ENCODE data around the gene GPR68. TPM values are rescaled to one million over a fixed set of nuclear protein-coding genes. Genes with fewer than 3 reads are reported as not detected.
"Not testable (repeated sequence)": the region's sequence is repeated elsewhere in the genome, so short reads cannot be mapped to it uniquely, and the experiment has no call there.

Gene GPR68
- total and polyA plus RNA-seq, 8 donors, result 1.3 to 4.9 (median 3.3) TPM

GRCh38 chr14:91229005-91229382 is 15.5 kb downstream of the GPR68 start:
- Histone ChIP-seq H3K9me3 (no peaks in the 10 kb centered on the region), H3K4me1 (peaks cover 14 to 61% of the 10 kb centered on the region in 2 donors), H3K27me3 (no peaks in the 10 kb centered on the region), H3K36me3 (peaks cover 0 to 12% of the 10 kb centered on the region in 2 donors), H3K27ac (peak overlapping the region in 1 of 2 donors; percentile 53), H3K4me3 (no peak overlapping the region)
- ATAC-seq (no peak), DNase-seq (no peak)
- TF ChIP-seq, protein P1, sequence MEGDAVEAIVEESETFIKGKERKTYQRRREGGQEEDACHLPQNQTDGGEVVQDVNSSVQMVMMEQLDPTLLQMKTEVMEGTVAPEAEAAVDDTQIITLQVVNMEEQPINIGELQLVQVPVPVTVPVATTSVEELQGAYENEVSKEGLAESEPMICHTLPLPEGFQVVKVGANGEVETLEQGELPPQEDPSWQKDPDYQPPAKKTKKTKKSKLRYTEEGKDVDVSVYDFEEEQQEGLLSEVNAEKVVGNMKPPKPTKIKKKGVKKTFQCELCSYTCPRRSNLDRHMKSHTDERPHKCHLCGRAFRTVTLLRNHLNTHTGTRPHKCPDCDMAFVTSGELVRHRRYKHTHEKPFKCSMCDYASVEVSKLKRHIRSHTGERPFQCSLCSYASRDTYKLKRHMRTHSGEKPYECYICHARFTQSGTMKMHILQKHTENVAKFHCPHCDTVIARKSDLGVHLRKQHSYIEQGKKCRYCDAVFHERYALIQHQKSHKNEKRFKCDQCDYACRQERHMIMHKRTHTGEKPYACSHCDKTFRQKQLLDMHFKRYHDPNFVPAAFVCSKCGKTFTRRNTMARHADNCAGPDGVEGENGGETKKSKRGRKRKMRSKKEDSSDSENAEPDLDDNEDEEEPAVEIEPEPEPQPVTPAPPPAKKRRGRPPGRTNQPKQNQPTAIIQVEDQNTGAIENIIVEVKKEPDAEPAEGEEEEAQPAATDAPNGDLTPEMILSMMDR (IDR thresholded peaks at IDR 0.05), result no peak
- intact Hi-C loops (cut with DNase I), result no loop called here

DNA sequence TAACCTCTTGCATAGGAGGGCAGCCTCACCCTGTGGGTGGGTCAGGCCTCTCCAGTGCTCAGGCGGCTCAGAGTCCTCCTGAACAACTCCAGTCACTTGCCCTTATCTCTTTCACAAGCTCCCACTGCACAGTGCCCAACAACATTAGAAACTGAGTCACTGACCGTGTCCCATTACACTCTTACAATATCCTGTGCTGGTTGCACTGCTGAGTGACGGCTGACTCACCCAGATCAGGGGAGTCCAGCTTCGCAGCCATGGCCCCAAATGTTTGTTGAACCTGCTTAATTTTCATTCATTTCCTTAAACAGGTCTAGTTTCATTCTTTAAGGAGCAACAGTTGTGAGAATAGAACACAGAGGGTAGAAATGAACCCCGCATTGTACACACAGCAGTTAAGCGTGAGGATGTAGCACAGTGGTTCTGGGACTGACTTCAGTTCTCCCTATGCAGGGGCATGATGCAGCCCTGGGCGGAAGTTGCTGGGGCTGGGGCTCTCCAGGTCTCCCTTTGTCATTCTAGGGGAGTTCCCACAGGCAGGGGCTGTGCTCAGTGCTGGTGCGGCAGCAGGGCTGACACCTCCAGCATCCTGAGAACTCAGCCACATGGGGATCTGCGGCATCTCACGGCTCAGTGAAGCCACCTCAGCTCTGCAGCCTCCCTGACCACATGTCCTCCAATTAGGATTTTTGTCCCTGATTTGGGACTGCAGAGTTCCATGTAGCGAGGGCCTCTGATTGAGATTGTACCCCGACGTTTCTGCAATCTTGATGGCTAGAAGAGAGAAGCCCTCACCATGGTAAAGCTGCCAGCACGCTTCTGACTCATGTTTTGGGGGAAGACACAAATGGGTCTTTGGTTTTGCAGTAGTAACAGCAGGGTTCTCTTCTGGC is 16.1 kb downstream of the GPR68 start:
- ATAC-seq (peak; percentile 2), DNase-seq (no peak)
- H3K27me3 ChIP-seq, result no peaks in the 10 kb centered on the region
- TF ChIP-seq, protein P1 (IDR thresholded peaks at IDR 0.05), result no peak
- intact Hi-C loops (cut with DNase I), result no loop called here
- H3K36me3 ChIP-seq, result peaks cover 0 to 7% of the 10 kb centered on the region in 2 donors
- peak overlapping the region in 1 of 2 donors; percentile 53 for H3K27ac ChIP-seq
- H3K4me1 ChIP-seq, result peaks cover 14 to 61% of the 10 kb centered on the region in 2 donors
- no peaks in the 10 kb centered on the region for H3K9me3 ChIP-seq
- no peak overlapping the region for H3K4me3 ChIP-seq

GRCh38 chr14:91227183-91227628 is 17.3 kb downstream of the GPR68 start:
- no peak overlapping the region for H3K4me3 ChIP-seq
- TF ChIP-seq, protein P1 (IDR thresholded peaks at IDR 0.05), result no peak
- H3K9me3 ChIP-seq, result no peaks in the 10 kb centered on the region
- H3K27ac ChIP-seq, result peak overlapping the region in 1 of 2 donors; percentile 10
- no peak for ATAC-seq
- DNase-seq, result no peak
- no peaks in the 10 kb centered on the region for H3K27me3 ChIP-seq
- intact Hi-C loops (cut with DNase I), result no loop called here
- H3K4me1 ChIP-seq, result peaks cover 12 to 59% of the 10 kb centered on the region in 2 donors
- peaks cover 0 to 7% of the 10 kb centered on the region in 2 donors for H3K36me3 ChIP-seq

DNA sequence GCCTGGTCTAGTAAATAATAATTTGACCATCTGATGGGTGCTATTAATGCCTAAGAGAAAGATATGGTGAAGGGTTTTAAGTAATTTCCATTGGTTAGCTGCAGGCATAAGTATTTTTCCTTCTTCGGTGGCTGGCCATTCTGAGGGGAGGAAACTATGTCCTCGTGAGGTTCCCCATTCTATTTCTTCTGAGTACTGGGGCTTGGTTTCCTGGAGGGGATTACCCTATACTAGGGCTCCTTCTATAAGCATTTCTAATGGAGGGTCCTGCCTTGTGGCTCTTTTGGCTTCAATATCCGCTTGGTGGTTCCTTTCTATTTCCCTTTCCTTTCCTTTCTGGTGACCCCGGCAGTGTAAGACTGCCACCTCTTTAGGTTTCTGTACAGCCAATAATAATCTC is 18.1 kb downstream of the GPR68 start:
- H3K9me3 ChIP-seq; ATAC-seq; intact Hi-C loops (cut with DNase I); H3K4me3 ChIP-seq; DNase-seq; H3K27me3 ChIP-seq: not testable (repeated sequence)
- Histone ChIP-seq H3K36me3 (peaks cover 0 to 12% of the 10 kb centered on the region in 2 donors), H3K4me1 (peaks cover 6 to 51% of the 10 kb centered on the region in 2 donors), H3K27ac (peak overlapping the region in 1 of 2 donors; percentile 33)

- DNase-seq, result no peak
- no peaks in the 10 kb centered on the region for H3K27me3 ChIP-seq
- peaks cover 0 to 14% of the 10 kb centered on the region in 2 donors for H3K36me3 ChIP-seq
- peak overlapping the region; percentile 44 to 55 for H3K27ac ChIP-seq
- peak; percentile 65 for ATAC-seq
- peaks cover 14 to 50% of the 10 kb centered on the region in 2 donors for H3K4me1 ChIP-seq
- H3K4me3 ChIP-seq, result no peak overlapping the region
- TF ChIP-seq, protein P1 (IDR thresholded peaks at IDR 0.05), result no peak
- intact Hi-C loops (cut with DNase I), result no loop called here
- H3K9me3 ChIP-seq, result no peaks in the 10 kb centered on the region
Observed at GRCh38 chr14:91225025-91225424, 19.5 kb downstream of the GPR68 start.
